HCT116 (cell line): ENCODE data around the gene CTTNBP2.

Source experiments
- ATF3 ChIP-seq: IDR thresholded peaks from 2 replicates; pipeline ENCODE4 v1.6.1; 2012
- CTCF ChIP-seq, 3 experiments: fragments of 200-600 bp in 1 of 3; sonication (generic) in 1 of 3; IDR thresholded peaks in 2 of 3; conservative IDR thresholded peaks in 1 of 3; 2 replicates each; pipeline ENCODE4 v1.5.1; 2012 to 2017; ENCODE audit warnings: low read depth in 2 of 3, low read length in 2 of 3, antibody characterized with exemption in 1 of 3, borderline replicate concordance in 1 of 3, control low read depth in 1 of 3, mild to moderate bottlenecking in 1 of 3, mixed read lengths in 1 of 3, mixed run types in 1 of 3, moderate library complexity in 1 of 3; ENCODE audit not compliant: insufficient read depth in 1 of 3
- EZH2phosphoT487 ChIP-seq: fragments of 200-600 bp; IDR thresholded peaks from 2 replicates; pipeline ENCODE4 v1.6.1; 2018; ENCODE audit warnings: antibody characterized with exemption, borderline replicate concordance
- POLR2A ChIP-seq: IDR thresholded peaks from 2 replicates; pipeline ENCODE4 v1.7.0; 2011; ENCODE audit warnings: borderline replicate concordance; ENCODE audit not compliant: insufficient read depth, insufficient read length; ENCODE audit errors: extremely low read depth
- SIN3A ChIP-seq: IDR thresholded peaks from 2 replicates; pipeline ENCODE4 v1.6.1; 2012; ENCODE audit warnings: low read depth

- TF ChIP-seq ATF3 (no peak), POLR2A (no peak), EZH2phosphoT487 (no peak), CTCF (IDR thresholded peaks at IDR 0.05 in 2 of 3, conservative IDR thresholded peaks at IDR 0.05 in 1 of 3; ENCODE audit: borderline replicate concordance in 1 of 3, insufficient read depth in 1 of 3, low read depth in 2 of 3, low read length in 2 of 3) (no peak), SIN3A (no peak)
These were observed at the start of gene CTTNBP2 for GRCh38 chr7:117873310-117874190.
